HEK293 (cell line): Measurements from ENCODE around the gene ZSWIM1.

Source experiments
- HOXA7 ChIP-seq: sonication (generic); formaldehyde crosslinking; IDR thresholded peaks from 2 replicates; pipeline ENCODE4 v1.8.1; 2022; ENCODE audit warnings: missing genetic modification reagents, borderline replicate concordance
- MYNN ChIP-seq: fragments of 450-650 bp; formaldehyde crosslinking; IDR thresholded peaks from 2 replicates; pipeline ENCODE4 v1.5.1; 2016; ENCODE audit warnings: missing biosample characterization, missing genetic modification characterization, borderline replicate concordance
- TCF7L2 ChIP-seq: IDR thresholded peaks from 2 replicates; pipeline ENCODE4 v1.6.1; 2011; ENCODE audit warnings: low read depth, mild to moderate bottlenecking, inconsistent platforms, low read length, moderate library complexity, borderline replicate concordance
- ZBTB7A ChIP-seq: fragments of 450-650 bp; formaldehyde crosslinking; IDR thresholded peaks from 2 replicates; pipeline ENCODE4 v1.5.1; 2016; ENCODE audit warnings: low read depth, missing biosample characterization, missing genetic modification characterization
- ZEB2 ChIP-seq: fragments of 450-650 bp; formaldehyde crosslinking; IDR thresholded peaks from 2 replicates; pipeline ENCODE4 v1.5.1; 2016; ENCODE audit warnings: missing biosample characterization, missing genetic modification characterization
- ZNF350 ChIP-seq: fragments of 450-650 bp; formaldehyde crosslinking; IDR thresholded peaks from 2 replicates; pipeline ENCODE4 v1.5.0; 2017; ENCODE audit warnings: missing biosample characterization, mild to moderate bottlenecking, missing genetic modification characterization
- ZNF501 ChIP-seq: fragments of 450-650 bp; formaldehyde crosslinking; IDR thresholded peaks from 2 replicates; pipeline ENCODE4 v1.5.1; 2016; ENCODE audit warnings: missing biosample characterization, missing genetic modification characterization
- TF ChIP-seq, protein P1 (sequence below): fragments of 450-650 bp; formaldehyde crosslinking; IDR thresholded peaks from 2 replicates; pipeline ENCODE4 v1.5.1; 2016; ENCODE audit warnings: missing biosample characterization, missing genetic modification characterization
- TF ChIP-seq, protein P2 (sequence below): fragments of 450-650 bp; formaldehyde crosslinking; IDR thresholded peaks from 2 replicates; pipeline ENCODE4 v1.5.1; 2016; ENCODE audit warnings: missing biosample characterization, missing genetic modification characterization

DNA sequence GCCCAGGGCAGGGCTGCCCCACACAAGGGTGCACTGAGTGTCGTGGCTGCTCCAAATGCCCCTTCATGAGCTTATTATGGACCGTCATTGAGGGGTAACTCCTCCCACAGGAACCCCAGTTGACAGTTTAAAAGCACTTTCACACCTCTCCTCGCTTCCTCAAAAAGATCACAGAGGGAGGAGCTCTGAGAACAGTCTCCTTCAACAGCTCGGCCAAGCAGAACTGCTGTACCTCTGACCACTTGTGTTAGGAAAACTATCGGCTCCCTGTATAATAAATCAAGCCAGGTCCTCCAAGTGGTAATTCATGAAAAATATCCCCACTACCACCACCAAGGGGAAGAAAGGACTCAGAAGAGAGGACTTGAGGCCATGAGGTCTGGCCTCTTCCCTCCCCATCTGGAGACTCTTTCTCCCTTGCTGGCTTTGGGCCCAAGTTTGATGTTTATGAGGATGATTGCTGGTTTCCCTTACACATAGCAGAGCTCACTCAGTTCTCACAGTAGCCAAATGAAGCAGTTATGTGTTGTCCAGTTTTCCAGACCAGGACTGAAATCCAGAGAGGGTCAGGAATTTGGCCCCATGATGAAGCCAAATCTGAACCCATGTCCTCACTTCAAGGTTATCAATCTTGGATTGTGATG, 38.7 kb upstream of the ZSWIM1 start:
- no peak for TF ChIP-seq ZBTB7A (tag by site-specific recombination)
- no peak for TF ChIP-seq HOXA7 (CRISPR knock-in tag)
- no peak for TF ChIP-seq ZNF501 (tag by site-specific recombination)
- no peak for TF ChIP-seq ZNF350 (tag by site-specific recombination)
- TF ChIP-seq, protein P1, sequence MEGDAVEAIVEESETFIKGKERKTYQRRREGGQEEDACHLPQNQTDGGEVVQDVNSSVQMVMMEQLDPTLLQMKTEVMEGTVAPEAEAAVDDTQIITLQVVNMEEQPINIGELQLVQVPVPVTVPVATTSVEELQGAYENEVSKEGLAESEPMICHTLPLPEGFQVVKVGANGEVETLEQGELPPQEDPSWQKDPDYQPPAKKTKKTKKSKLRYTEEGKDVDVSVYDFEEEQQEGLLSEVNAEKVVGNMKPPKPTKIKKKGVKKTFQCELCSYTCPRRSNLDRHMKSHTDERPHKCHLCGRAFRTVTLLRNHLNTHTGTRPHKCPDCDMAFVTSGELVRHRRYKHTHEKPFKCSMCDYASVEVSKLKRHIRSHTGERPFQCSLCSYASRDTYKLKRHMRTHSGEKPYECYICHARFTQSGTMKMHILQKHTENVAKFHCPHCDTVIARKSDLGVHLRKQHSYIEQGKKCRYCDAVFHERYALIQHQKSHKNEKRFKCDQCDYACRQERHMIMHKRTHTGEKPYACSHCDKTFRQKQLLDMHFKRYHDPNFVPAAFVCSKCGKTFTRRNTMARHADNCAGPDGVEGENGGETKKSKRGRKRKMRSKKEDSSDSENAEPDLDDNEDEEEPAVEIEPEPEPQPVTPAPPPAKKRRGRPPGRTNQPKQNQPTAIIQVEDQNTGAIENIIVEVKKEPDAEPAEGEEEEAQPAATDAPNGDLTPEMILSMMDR = no peak
- no peak for TF ChIP-seq ZEB2
- no peak for TF ChIP-seq MYNN
- TF ChIP-seq, protein P2, sequence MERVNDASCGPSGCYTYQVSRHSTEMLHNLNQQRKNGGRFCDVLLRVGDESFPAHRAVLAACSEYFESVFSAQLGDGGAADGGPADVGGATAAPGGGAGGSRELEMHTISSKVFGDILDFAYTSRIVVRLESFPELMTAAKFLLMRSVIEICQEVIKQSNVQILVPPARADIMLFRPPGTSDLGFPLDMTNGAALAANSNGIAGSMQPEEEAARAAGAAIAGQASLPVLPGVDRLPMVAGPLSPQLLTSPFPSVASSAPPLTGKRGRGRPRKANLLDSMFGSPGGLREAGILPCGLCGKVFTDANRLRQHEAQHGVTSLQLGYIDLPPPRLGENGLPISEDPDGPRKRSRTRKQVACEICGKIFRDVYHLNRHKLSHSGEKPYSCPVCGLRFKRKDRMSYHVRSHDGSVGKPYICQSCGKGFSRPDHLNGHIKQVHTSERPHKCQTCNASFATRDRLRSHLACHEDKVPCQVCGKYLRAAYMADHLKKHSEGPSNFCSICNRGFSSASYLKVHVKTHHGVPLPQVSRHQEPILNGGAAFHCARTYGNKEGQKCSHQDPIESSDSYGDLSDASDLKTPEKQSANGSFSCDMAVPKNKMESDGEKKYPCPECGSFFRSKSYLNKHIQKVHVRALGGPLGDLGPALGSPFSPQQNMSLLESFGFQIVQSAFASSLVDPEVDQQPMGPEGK (tag by site-specific recombination) = no peak
- TF ChIP-seq TCF7L2 = no peak
